Memory B cell (primary cell): Measurements from ENCODE around the gene TRABD.

Experiments
- ATAC-seq: fragments of 150-1000 bp; cut with Tn5 transposase; 2 replicates; pipeline ENCODE4 v1.10.0; 2021; ENCODE audit warnings: low read depth, mild to moderate bottlenecking, moderate library complexity
- DNase-seq, 2 donors: peaks; one replicate each; pipeline ENCODE4 v3.0.0; 2022; ENCODE audit warnings: low spot score in 2 of 2
- H3K27ac Mint-ChIP-seq: one replicate; pipeline ENCODE4 v1.8.0; 2022; ENCODE audit warnings: mild to moderate bottlenecking, moderate library complexity, mixed read lengths
- H3K27me3 Mint-ChIP-seq: one replicate; pipeline ENCODE4 v1.8.0; 2022; ENCODE audit warnings: mixed read lengths
- H3K36me3 Mint-ChIP-seq: one replicate; pipeline ENCODE4 v1.8.0; 2022; ENCODE audit warnings: mild to moderate bottlenecking, mixed read lengths
- H3K4me1 Mint-ChIP-seq: one replicate; pipeline ENCODE4 v1.8.0; 2022; ENCODE audit warnings: mixed read lengths
- H3K4me3 Mint-ChIP-seq: one replicate; pipeline ENCODE4 v1.8.0; 2022; ENCODE audit warnings: mild to moderate bottlenecking, moderate library complexity, mixed read lengths
- H3K9me3 Mint-ChIP-seq: one replicate; pipeline ENCODE4 v1.8.0; 2022; ENCODE audit warnings: mixed read lengths

TRABD gene

DNA sequence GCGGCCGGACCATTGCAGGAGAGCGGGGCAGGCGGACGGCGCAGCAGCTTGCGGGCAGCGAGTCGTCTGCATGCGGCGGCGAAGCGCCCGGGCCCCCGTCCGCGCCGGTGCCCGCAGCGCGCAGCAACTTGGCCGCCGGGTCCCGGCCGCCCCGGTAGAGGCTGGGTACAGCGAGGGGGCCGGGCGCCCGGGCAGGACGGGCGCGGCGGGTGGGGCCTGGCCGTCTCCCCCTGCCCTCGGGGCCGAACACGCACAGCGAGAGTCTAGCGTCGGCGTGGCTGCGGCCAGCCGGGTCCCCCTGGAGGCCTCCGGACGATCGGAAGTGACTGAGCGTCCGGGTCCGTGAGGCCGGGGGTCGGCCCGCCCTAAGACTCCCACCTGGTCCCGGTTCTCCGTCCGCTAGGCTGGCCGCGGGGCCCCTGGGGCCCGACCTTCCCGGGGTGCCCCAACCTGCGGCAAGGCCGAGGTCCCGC is 775 bp upstream of the TRABD start:
- Mint-ChIP-seq H3K27me3 (peaks cover 9% of the 10 kb centered on the region), H3K36me3 (no peaks in the 10 kb centered on the region), H3K4me3 (peak overlapping the region; percentile 87), H3K4me1 (peaks cover 25% of the 10 kb centered on the region), H3K27ac (peak overlapping the region; percentile 86), H3K9me3 (no peaks in the 10 kb centered on the region)
- no peak for DNase-seq
- ATAC-seq, result no peak

DNA sequence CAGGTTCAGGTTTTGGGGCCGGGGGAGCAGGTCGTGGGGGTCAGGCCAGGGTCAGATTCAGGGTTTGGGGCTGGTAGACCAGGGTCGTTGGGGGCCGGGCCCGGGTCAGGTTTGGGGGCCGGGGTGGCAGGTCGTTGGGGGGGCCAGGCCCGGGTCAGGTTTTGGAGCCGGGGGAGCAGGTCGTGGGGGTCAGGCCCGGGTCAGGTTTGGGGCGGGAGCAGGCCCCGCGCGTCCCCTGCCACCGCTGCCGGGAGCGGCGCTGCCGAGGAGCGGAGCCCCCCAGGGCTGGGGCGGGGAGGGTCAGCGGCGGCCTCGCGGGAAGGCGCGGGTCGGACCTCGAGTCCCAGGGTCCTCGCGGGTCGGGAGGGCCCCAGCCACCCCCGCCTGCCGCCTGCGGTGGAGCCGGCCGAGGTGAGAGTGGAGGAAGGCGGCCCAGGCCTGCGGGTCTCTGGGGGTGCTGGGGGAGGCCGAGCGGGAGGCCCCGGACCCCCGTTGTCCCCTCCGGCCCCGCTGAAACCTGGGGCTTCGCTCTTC is 535 bp downstream of the TRABD start:
- Mint-ChIP-seq H3K36me3 (no peaks in the 10 kb centered on the region), H3K27me3 (peaks cover 6% of the 10 kb centered on the region), H3K4me1 (peaks cover 24% of the 10 kb centered on the region), H3K27ac (peak overlapping the region; percentile 82), H3K4me3 (peak overlapping the region; percentile 92), H3K9me3 (no peaks in the 10 kb centered on the region)
- ATAC-seq (no peak), DNase-seq (no peak)

DNA sequence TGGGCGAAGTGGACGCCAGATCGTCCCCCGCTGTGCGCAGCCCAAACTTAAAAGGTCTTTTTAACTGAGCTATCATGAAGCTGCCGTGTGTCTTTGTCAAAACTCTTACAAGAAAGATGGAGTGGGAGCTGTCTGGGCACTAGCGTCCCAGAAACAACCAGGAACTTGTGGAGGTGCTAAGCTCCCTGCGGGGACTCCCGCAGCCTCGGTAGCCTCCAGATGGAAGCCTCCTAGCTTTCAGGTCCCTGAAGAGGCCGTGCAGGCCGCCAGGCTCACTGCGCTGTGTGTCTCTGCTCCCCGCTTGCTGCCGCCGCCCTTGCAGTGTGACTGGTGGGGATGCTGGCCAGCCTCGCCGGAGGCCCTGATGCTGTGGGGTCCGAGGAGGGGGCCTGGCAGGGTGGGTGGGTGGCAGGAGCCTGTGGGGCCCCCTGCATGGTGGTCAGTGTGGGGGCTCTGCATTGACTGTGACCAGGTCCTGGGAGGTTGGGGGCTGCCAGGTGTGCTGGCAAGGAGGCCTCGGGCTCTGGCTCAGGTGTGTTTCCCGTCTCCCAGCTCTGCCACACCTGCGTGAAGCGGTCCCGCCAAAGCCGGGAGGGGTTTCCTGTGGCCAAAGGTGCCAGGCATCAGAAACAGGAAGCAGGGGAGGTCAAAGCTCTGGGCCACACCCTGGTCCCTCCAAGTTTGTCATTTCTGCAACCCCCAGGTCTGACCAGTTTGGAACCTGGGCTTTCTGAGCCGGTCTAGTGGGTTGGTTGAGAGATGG is 1.2 kb downstream of the TRABD start:
- ATAC-seq (no peak), DNase-seq (no peak)
- Mint-ChIP-seq H3K4me3 (peak overlapping the region; percentile 92), H3K36me3 (no peaks in the 10 kb centered on the region), H3K27me3 (peaks cover 6% of the 10 kb centered on the region), H3K27ac (peak overlapping the region; percentile 82), H3K9me3 (no peaks in the 10 kb centered on the region), H3K4me1 (peaks cover 27% of the 10 kb centered on the region)

DNA sequence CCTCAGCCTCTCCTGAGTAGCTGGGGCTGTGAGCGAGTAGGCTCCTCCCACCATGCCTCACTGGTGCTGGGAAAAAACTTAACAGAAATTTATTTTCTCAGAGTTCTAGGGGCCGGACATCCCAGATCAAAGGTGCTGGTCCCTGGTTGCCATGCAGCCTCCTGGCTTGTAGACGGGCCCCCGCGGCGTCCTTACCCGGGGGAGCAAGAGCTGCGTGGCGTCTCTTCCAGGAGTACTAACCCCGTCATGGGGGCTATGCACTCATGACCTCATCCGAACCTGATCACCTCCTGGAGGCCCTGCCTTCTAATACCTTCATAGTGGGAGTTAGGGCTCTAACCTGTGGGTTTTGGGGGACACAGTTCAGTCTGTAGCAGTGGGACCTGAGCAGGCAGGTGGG is 2.6 kb downstream of the TRABD start:
- H3K27ac Mint-ChIP-seq, result no peak overlapping the region
- peaks cover 4% of the 10 kb centered on the region for H3K36me3 Mint-ChIP-seq
- ATAC-seq, result no peak
- DNase-seq, result no peak
- no peaks in the 10 kb centered on the region for H3K9me3 Mint-ChIP-seq
- H3K27me3 Mint-ChIP-seq, result peaks cover 6% of the 10 kb centered on the region
- H3K4me1 Mint-ChIP-seq, result peaks cover 36% of the 10 kb centered on the region
- no peak overlapping the region for H3K4me3 Mint-ChIP-seq

DNA sequence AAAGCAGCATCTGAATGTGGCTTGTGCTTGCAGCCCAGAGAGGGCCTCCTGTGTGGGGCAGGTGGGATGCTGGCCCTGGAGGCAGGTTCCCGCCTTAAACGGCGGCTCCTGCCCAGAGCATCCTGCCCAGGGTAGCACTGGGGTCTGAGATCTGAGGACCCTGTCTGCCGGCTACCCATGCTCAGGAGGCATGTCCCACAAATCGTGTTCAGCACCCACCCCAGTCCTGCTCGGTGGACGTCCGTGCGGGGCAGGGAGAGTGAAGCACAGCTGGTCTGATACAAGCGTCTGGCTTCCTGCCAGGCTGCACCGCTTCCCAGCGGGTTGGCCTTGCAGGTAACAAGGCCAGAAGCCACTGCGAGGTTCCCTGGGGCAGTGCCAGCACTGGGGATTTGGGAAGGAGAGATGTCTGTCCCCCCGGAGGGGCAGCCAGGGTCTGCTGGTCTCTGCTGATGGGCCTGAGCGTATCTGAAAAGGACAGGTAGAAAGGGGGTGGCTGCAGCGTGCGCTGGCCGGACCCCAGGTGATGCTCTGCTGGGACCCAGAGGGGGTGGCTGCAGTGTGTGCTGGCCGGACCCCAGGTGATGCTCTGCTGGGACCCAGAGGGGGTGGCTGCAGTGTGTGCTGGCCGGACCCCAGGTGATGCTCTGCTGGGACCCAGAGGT is 3.6 kb downstream of the TRABD start:
- no peaks in the 10 kb centered on the region for H3K9me3 Mint-ChIP-seq
- H3K27ac Mint-ChIP-seq, result peak overlapping the region; percentile 100
- H3K4me1 Mint-ChIP-seq, result peaks cover 34% of the 10 kb centered on the region
- ATAC-seq (no peak), DNase-seq (no peak)
- peaks cover 4% of the 10 kb centered on the region for H3K27me3 Mint-ChIP-seq
- H3K4me3 Mint-ChIP-seq, result peak overlapping the region; percentile 90
- peaks cover 4% of the 10 kb centered on the region for H3K36me3 Mint-ChIP-seq

DNA sequence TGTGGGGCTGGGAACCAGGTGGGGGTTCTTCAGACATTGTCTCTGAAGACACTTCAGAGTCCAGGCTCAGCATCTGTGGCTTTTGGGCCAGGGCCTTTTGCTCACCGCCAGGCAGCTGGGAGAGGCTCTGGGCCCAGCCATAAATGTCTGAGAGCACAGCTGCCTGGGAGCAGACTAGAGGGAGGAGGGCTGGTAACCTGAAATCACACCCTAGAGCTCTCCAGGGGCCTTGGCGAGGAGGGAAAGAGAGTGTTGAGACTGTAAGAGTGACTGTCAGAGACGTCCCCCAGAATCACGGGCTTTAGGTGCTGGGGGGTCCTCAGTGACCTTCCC is 4.1 kb downstream of the TRABD start:
- peak overlapping the region; percentile 100 for H3K27ac Mint-ChIP-seq
- ATAC-seq (no peak), DNase-seq (no peak)
- peaks cover 4% of the 10 kb centered on the region for H3K36me3 Mint-ChIP-seq
- H3K9me3 Mint-ChIP-seq, result no peaks in the 10 kb centered on the region
- H3K4me1 Mint-ChIP-seq, result peaks cover 32% of the 10 kb centered on the region
- H3K4me3 Mint-ChIP-seq, result peak overlapping the region; percentile 90
- H3K27me3 Mint-ChIP-seq, result peaks cover 1% of the 10 kb centered on the region

DNA sequence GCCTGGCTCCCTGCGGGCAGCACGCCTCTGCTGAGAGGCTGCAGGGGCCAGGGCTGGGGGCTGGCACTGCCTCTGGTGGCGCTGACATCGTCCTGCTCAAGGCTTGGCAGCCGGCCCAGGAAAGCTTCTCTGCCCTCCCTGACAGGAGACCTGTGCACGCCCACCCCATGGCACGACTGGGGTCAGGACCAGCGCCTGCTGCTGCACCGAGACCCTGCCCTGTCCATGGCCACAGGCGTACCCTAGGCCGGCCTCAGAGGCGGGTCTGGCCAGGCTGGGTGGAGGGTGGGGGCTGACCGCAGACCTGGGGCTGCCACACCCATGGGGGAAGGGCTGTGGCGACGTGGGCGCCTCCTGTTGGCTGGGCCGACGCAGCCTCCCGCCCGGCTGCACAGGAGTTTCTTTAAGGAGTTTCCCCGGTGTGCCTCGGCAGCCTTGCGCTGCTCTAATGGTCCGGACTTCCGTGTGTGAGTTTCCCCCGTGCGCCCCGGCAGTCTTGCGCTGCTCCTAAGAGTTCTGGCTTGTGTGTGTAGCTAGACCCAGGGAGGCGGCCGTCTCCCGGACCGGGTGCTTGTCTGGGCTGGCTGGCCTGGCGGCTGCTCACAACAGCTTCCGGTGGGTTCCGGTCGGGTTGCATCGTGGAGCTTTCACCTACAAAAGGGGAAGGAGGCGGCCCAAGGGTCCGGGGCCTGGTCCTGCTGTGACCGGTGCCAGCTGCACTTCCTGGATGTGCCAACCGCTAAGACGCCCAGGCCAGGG is 4.6 kb downstream of the TRABD start:
- peaks cover 31% of the 10 kb centered on the region for H3K4me1 Mint-ChIP-seq
- ATAC-seq (peak; percentile 50), DNase-seq (peak; percentile 89 to 90)
- peaks cover 1% of the 10 kb centered on the region for H3K27me3 Mint-ChIP-seq
- H3K9me3 Mint-ChIP-seq, result no peaks in the 10 kb centered on the region
- H3K4me3 Mint-ChIP-seq, result peak overlapping the region; percentile 90
- peak overlapping the region; percentile 100 for H3K27ac Mint-ChIP-seq
- peaks cover 4% of the 10 kb centered on the region for H3K36me3 Mint-ChIP-seq

DNA sequence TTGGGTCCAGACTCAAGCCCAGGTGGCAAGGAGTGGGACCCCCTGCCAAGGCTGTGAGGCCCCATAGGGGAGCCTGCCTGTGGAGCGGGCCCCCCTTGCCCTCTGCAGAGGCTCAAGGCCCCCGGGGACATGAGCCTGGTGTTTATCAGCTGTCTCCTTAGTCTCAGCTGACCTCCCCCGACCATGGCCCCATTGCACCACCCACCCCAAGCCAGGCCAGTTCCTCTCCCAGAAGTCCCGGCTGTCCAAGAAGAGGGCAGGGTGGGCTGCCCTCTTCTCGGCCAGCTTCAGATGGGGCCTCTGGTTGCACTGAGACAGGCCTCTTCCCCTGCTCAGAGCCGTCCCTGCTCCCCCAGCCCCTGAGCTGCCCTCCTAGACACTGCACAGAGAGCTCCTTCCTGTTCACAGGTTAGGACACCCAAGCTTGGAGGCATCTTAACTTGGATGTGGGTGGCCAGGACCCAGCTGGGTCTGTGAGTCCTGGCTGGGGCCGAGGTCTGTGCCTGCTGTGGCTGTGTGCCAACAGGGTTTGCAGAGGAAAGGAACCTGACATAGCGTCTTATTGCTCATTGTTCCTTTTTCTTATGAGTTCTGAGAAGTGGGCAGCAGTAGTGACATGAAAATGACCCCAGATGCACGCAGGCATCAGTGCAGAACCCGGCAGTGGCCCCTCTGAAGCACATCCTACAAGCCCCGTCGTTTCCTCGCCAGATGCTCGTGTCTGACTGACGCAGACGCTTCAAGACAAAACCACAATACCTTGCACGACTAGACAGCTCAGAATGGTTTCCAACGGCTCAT is 5.4 kb downstream of the TRABD start:
- DNase-seq (peak; percentile 84 to 88), ATAC-seq (peak; percentile 57)
- no peaks in the 10 kb centered on the region for H3K27me3 Mint-ChIP-seq
- peak overlapping the region; percentile 100 for H3K27ac Mint-ChIP-seq
- no peaks in the 10 kb centered on the region for H3K9me3 Mint-ChIP-seq
- H3K36me3 Mint-ChIP-seq, result peaks cover 4% of the 10 kb centered on the region
- H3K4me1 Mint-ChIP-seq, result peaks cover 30% of the 10 kb centered on the region
- H3K4me3 Mint-ChIP-seq, result peak overlapping the region; percentile 90

DNA sequence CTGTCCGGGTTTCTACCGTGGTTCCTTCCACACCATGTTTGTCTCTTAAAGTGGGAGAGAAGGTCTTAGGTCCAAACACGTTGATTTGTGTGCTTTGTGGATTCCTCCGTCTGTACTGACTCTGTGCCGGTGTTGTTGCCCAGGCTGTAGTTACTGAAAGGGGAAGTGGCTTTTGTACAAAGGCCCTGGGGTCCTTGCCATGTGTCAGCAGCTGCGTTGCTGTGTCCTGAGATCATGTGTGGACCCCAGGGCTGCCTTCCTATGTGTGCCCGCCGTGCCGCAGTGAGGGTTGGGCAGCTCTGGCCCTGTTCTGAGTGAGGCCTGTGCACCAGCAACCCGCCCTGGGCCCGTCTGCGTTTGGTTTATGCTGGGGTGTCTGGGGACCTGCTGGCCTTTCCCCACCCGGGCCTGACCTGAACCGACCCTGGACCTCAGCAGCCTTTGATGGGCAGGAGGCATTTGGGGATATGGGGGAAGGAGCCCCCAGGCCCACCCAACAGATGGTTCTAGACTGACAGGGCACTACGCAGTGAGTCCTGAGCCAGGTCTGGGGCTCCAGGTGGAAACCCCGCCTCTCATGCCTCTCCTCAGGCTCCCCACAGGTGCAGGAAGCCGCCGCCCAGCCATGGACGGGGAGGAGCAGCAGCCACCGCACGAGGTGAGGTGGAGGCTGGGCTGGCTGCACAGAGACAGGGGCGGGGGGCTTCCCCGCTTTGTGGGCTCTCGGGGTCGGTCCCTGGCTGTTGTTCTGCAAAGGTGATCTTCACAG is 6.9 kb downstream of the TRABD start:
- H3K27me3 Mint-ChIP-seq, result no peaks in the 10 kb centered on the region
- H3K9me3 Mint-ChIP-seq, result no peaks in the 10 kb centered on the region
- H3K4me1 Mint-ChIP-seq, result peaks cover 24% of the 10 kb centered on the region
- peak; percentile 66 to 71 for DNase-seq
- H3K27ac Mint-ChIP-seq, result peak overlapping the region; percentile 100
- peak; percentile 19 for ATAC-seq
- H3K4me3 Mint-ChIP-seq, result peak overlapping the region; percentile 90
- H3K36me3 Mint-ChIP-seq, result peaks cover 4% of the 10 kb centered on the region

DNA sequence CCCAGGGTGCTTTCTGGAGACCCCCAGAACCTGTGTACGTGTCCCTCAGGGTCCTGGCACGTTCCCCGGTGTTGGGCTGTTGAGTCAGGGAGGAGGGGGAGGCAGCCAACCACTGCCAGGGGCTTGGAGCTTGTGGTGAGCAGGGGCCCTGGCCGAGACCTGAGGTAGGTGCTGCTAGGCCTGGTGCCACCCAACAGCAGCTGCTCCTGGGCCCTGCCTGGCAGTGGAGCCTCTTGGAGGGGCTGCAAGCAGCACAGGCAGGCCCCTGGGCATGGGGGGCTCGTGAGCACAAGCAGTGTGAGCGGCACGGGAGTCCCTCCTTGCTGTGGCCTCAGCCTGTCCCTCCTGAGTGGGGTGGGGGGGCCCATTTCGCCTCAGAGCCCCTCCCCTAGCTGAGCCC is 7.9 kb downstream of the TRABD start:
- H3K9me3 Mint-ChIP-seq, result no peaks in the 10 kb centered on the region
- peaks cover 4% of the 10 kb centered on the region for H3K36me3 Mint-ChIP-seq
- no peak for ATAC-seq
- no peak overlapping the region for H3K4me3 Mint-ChIP-seq
- no peaks in the 10 kb centered on the region for H3K27me3 Mint-ChIP-seq
- no peak for DNase-seq
- H3K4me1 Mint-ChIP-seq, result peaks cover 20% of the 10 kb centered on the region
- H3K27ac Mint-ChIP-seq, result peak overlapping the region; percentile 100

DNA sequence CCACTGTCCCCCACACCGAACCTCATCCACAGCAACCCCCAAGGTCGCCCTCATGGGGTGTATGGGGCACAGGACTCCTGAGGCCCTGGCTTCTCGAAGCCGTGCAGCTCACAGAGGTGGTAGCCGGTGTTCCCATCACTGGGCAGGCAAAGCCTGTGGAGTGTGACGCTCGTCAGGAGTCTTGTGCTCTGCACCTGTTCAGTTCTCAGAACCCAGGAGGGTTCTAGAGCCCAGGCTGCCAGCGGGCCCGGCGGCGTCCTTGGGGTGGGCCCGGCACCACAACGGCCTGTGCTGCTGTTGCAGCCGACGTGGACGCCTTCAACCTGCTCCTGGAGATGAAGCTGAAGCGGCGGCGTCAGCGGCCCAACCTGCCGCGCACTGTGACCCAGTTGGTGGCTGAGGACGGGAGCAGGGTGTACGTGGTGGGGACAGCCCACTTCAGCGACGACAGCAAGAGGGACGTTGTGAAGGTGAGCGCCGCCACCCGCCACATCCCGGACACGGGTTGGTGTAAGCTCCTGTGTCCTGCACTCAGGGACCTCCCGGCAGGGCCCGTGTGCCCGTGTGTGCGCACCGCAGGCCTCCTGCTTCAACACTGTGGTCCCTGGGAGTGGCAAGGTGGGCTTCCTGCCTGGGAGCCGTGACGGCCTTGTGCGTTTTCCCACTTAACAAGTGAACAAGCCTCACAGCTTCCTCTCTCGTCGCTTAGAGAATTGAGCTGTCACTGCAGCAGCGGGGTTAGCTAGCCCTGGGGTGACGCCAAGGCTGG is 8.5 kb downstream of the TRABD start:
- Mint-ChIP-seq H3K36me3 (peaks cover 4% of the 10 kb centered on the region), H3K4me3 (no peak overlapping the region), H3K9me3 (no peaks in the 10 kb centered on the region), H3K4me1 (peaks cover 20% of the 10 kb centered on the region), H3K27ac (peak overlapping the region; percentile 100), H3K27me3 (no peaks in the 10 kb centered on the region)
- no peak for DNase-seq
- ATAC-seq, result no peak

DNA sequence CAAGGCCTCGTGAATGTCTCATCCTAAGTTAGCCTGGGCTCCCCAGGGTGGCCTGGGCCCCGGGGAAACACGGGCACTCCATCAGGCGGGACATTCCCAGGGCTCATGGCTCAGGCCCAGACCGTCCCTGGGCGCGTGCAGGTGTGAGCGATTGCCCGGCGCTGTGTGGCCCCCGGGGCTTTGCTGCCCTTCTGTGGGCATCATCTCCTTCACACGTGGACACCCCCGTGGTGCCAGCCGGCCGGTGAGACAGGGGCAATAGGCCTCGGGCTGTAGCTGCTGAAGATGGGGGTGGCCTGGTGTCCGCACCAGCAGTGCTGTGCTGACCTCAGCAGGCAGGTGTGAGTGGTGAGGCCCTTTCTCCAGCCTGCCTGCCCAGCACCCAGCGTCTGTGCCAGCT is 10.5 kb downstream of the TRABD start:
- peaks cover 11% of the 10 kb centered on the region for H3K4me1 Mint-ChIP-seq
- H3K27me3 Mint-ChIP-seq, result no peaks in the 10 kb centered on the region
- no peak overlapping the region for H3K27ac Mint-ChIP-seq
- ATAC-seq (no peak), DNase-seq (no peak)
- no peaks in the 10 kb centered on the region for H3K9me3 Mint-ChIP-seq
- peaks cover 4% of the 10 kb centered on the region for H3K36me3 Mint-ChIP-seq
- H3K4me3 Mint-ChIP-seq, result no peak overlapping the region
